ENCODE data around the gene EDC4. TPM values are rescaled to one million over a fixed set of nuclear protein-coding genes. Genes with fewer than 3 reads are reported as not detected.

Gene EDC4
- total and polyA plus RNA-seq, 2 of the 13 experiments (the other 11 are each of a cell fraction or from before 2014, with no cell fraction given) = 51.4 to 59.1 TPM

DNA sequence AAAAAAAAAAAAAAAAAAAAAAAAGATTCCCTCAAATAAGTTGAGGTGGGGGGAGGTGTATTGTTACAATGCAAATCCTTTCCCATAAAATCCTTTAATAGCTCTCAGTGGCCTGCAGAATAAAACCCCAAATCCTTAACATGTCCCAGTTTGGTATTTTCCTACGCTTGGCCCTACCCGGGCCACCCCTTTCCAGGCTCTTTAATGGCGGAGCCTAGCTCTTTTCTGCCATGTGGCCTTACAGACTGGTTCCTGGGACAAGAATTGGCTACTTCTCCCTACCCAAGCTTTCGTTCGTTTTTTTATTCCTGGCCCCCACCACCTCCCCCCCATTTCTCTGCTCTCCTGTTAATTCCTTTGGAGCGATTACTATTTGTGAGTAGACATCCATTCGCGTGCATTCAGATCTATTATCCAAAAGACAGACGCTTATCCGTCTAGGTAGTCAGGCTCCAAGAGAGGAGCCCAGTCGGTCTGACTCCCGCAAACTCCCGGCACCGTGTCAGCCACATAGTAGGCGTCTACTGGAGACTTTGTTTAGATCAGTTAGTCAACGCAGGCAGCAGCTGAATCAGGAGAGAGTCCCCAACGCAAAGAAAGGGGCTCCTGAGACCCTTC is 31.5 kb upstream of the EDC4 start (continued):
- TF ChIP-seq HOXD1 (CRISPR knock-in tag; IDR thresholded peaks at IDR 0.05) (no peak), AGO2 (optimal IDR thresholded peaks at IDR 0.05; ENCODE audit: low read depth, low read length) (no peak), AKAP8 (CRISPR knock-in tag; IDR thresholded peaks at IDR 0.05) (no peak), SSRP1 (CRISPR knock-in tag; IDR thresholded peaks at IDR 0.05) (no peak), CREBL2 (CRISPR knock-in tag; IDR thresholded peaks at IDR 0.05; ENCODE audit: borderline replicate concordance) (no peak), CEBPB (IDR thresholded peaks at IDR 0.05; ENCODE audit: borderline replicate concordance, low read depth, low read length) (no peak)
- TF ChIP-seq, protein P1, sequence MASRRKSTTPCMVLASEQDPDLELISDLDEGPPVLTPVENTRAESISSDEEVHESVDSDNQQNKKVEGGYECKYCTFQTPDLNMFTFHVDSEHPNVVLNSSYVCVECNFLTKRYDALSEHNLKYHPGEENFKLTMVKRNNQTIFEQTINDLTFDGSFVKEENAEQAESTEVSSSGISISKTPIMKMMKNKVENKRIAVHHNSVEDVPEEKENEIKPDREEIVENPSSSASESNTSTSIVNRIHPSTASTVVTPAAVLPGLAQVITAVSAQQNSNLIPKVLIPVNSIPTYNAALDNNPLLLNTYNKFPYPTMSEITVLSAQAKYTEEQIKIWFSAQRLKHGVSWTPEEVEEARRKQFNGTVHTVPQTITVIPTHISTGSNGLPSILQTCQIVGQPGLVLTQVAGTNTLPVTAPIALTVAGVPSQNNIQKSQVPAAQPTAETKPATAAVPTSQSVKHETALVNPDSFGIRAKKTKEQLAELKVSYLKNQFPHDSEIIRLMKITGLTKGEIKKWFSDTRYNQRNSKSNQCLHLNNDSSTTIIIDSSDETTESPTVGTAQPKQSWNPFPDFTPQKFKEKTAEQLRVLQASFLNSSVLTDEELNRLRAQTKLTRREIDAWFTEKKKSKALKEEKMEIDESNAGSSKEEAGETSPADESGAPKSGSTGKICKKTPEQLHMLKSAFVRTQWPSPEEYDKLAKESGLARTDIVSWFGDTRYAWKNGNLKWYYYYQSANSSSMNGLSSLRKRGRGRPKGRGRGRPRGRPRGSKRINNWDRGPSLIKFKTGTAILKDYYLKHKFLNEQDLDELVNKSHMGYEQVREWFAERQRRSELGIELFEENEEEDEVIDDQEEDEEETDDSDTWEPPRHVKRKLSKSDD (CRISPR knock-in tag; IDR thresholded peaks at IDR 0.05; ENCODE audit: low read depth) = no peak

- peak within 1 kb of the TSS; percentile 93 for H3K9ac ChIP-seq (ENCODE audit: insufficient read depth, low read depth, low read length)
- FAIRE-seq (peak; percentile 76), ATAC-seq (peak; percentile 46), DNase-seq (ENCODE audit: low spot score) (peak; percentile 96)
- 1% methylated on average over 29 of the region's 83 CpGs for WGBS (ENCODE audit: low lambda C conversion rate)
- in situ Hi-C loops (cut with HindIII; ENCODE audit: extremely low pct_ligation_motif_present, low pct_unique_long_range_greater_than_20kb) (no loop called here), intact Hi-C loops (cut with micrococcal nuclease; ENCODE audit: unreplicated experiment) (no loop called here)
- H3K9me3 ChIP-seq (ENCODE audit: low read length) = no peaks in the 10 kb centered on the region
- ChIA-PET POLR2A (no interaction called here), CTCF (ENCODE audit: low intra/inter-chr PET ratio, low total read pairs) (interaction anchor here (1.0 to 2.6 kb wide), 6 partner anchors 24 to 174 kb away, joined by 3 to 28 read pairs (median 3); no protein-coding TSS in a partner anchor)
- peak within 1 kb of the TSS; percentile 89 for H3K4me2 ChIP-seq (ENCODE audit: low read depth, low read length)
- H3K27ac ChIP-seq (ENCODE audit: extremely low read length, insufficient read depth, low read length) = peak within 1 kb of the TSS; percentile 92
- no TSS peak for BruUV-seq (replicated peaks)
- peak within 1 kb of the TSS; percentile 80 to 97 (median 92) for H3K4me3 ChIP-seq (replicated peaks in 1 of 3; ENCODE audit: insufficient read depth in 1 of 3, low read depth in 2 of 3, low read length in 3 of 3)
- H3K4me1 ChIP-seq (ENCODE audit: insufficient read depth, low read length) = peaks cover 51% of the 10 kb centered on the region
- peaks cover 33% of the 10 kb centered on the region for H3K79me2 ChIP-seq (ENCODE audit: insufficient read depth, low read length)
- peak within 1 kb of the TSS; percentile 97 for H2AFZ ChIP-seq (ENCODE audit: low read length)
- H4K20me1 ChIP-seq (ENCODE audit: insufficient read depth, low read length) = peaks cover 16% of the 10 kb centered on the region
- H3K27me3 ChIP-seq (ENCODE audit: control insufficient read depth in 1 of 2, insufficient read depth in 2 of 2, low read length in 2 of 2) = no peaks in the 10 kb centered on the region; a peak in 1 of 5 replicates
- H3K36me3 ChIP-seq (replicated peaks in 1 of 2; ENCODE audit: control insufficient read depth in 1 of 2, insufficient read depth in 2 of 2, low read length in 2 of 2) = no peaks in the 10 kb centered on the region
- TF ChIP-seq MTF1 (CRISPR knock-in tag; IDR thresholded peaks at IDR 0.05) (no peak), ARID3A (IDR thresholded peaks at IDR 0.05; ENCODE audit: low read depth, low read length) (0 out of 2 replicates have a peak, but pooled peaks have one; percentile 35), ZNF740 (CRISPR knock-in tag; IDR thresholded peaks at IDR 0.05) (no peak), NFE2L1 (CRISPR knock-in tag; IDR thresholded peaks at IDR 0.05; ENCODE audit: borderline replicate concordance) (no peak), ATF5 (CRISPR knock-in tag; IDR thresholded peaks at IDR 0.05; ENCODE audit: low read depth) (no peak), GPN1 (CRISPR knock-in tag; IDR thresholded peaks at IDR 0.05; ENCODE audit: borderline replicate concordance) (no peak; the same call in 1 of the 2 replicates)
- TF ChIP-seq, protein P2, sequence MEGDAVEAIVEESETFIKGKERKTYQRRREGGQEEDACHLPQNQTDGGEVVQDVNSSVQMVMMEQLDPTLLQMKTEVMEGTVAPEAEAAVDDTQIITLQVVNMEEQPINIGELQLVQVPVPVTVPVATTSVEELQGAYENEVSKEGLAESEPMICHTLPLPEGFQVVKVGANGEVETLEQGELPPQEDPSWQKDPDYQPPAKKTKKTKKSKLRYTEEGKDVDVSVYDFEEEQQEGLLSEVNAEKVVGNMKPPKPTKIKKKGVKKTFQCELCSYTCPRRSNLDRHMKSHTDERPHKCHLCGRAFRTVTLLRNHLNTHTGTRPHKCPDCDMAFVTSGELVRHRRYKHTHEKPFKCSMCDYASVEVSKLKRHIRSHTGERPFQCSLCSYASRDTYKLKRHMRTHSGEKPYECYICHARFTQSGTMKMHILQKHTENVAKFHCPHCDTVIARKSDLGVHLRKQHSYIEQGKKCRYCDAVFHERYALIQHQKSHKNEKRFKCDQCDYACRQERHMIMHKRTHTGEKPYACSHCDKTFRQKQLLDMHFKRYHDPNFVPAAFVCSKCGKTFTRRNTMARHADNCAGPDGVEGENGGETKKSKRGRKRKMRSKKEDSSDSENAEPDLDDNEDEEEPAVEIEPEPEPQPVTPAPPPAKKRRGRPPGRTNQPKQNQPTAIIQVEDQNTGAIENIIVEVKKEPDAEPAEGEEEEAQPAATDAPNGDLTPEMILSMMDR (CRISPR knock-in tag; IDR thresholded peaks at IDR 0.05) = peak; percentile 99
These were observed 30.9 kb upstream of the EDC4 start, which contains the start of gene THAP11 for GRCh38 chr16:67841816-67842508. TSS of gene THAP11 (plus strand) at chr16:67842320. CDS start at chr16:67842555, 235 bp downstream.
